GM12864 (cell line): ENCODE results near the gene MAN1C1.
A peak's percentile ranks its signal among the peaks of the same experiment; 100 is the strongest.

Source experiments
- DNase-seq: peaks from one replicate; pipeline ENCODE4 v3.0.0-alpha.2; 2011; ENCODE audit warnings: low read depth
- H3K4me3 ChIP-seq: 2 replicates; pipeline ENCODE4 v1.5.1; 2011; ENCODE audit warnings: mild to moderate bottlenecking, low read depth, low read length, control low read depth
- TF ChIP-seq, protein P1 (sequence below): IDR thresholded peaks from 2 replicates; pipeline ENCODE4 v1.5.1; 2011; ENCODE audit warnings: low read depth, mild to moderate bottlenecking, moderate library complexity, low read length, control low read depth, inconsistent platforms; ENCODE audit errors: missing control alignments

MAN1C1 gene

DNA sequence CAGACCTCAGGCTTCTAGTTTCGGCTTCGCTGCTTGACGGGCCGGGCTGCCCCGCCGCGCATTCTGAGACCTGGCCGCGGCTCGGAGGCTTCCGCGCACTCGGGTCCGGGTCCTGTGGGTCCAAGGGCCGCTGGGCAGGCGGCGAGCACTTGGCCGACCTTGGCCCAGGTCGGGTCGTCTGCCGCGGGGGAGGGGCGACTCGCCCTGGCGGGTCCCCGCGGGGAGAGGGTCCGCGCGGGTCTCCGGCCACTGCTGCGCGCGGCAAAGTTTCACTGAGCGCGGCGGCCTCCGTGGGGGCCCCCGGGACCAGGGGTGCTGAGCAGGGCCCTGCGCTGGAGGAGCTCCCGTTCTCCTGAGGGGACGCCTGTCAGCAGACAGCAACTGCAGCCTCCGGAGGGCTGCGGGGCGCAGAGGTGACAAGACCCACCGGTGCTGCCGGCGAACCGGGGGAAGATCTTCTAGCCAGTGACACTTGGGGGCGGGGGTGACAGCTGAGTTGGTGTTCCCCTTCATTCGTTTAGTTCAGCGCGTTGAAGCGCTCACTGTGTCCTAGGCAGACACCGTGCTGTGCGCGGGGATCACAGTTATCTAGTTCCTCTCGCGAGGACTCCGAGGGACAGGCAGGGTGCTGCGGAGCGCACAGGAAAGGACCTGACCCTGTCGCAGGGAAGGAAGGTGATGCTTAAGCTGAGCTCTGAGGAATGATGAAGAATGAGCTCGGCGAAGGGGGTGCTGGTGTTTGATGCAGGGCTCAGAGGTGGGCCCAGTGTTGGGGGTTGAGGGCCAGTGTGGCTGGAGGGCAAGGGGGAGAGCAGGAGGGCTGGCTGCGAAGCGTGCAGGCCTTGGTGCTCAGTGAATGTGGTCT lies 203.9 kb downstream of the MAN1C1 start:
- TF ChIP-seq, protein P1, sequence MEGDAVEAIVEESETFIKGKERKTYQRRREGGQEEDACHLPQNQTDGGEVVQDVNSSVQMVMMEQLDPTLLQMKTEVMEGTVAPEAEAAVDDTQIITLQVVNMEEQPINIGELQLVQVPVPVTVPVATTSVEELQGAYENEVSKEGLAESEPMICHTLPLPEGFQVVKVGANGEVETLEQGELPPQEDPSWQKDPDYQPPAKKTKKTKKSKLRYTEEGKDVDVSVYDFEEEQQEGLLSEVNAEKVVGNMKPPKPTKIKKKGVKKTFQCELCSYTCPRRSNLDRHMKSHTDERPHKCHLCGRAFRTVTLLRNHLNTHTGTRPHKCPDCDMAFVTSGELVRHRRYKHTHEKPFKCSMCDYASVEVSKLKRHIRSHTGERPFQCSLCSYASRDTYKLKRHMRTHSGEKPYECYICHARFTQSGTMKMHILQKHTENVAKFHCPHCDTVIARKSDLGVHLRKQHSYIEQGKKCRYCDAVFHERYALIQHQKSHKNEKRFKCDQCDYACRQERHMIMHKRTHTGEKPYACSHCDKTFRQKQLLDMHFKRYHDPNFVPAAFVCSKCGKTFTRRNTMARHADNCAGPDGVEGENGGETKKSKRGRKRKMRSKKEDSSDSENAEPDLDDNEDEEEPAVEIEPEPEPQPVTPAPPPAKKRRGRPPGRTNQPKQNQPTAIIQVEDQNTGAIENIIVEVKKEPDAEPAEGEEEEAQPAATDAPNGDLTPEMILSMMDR, result no peak
- peak overlapping the region; percentile 83 for H3K4me3 ChIP-seq
- peak; percentile 48 for DNase-seq

DNA sequence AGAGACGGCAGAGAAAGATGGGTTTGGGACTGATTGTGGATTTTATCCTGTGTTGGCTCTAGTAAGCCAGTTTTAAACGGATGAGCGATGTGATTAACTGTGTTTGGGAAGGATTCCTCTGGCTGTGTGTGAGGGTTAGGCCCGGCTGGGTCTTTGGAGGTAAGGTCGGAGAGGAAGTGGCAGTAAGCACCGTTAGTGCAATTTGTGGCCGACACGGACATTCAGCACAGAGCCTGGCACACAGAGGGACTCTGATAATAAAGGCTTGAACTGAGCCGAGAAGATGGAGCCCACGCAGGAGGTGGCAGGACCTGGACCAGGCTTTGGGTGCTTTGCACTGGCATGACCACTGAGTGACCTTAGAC lies 204.5 kb downstream of the MAN1C1 start:
- DNase-seq, result no peak
- TF ChIP-seq, protein P1, result no peak
- peak overlapping the region; percentile 83 for H3K4me3 ChIP-seq

DNA sequence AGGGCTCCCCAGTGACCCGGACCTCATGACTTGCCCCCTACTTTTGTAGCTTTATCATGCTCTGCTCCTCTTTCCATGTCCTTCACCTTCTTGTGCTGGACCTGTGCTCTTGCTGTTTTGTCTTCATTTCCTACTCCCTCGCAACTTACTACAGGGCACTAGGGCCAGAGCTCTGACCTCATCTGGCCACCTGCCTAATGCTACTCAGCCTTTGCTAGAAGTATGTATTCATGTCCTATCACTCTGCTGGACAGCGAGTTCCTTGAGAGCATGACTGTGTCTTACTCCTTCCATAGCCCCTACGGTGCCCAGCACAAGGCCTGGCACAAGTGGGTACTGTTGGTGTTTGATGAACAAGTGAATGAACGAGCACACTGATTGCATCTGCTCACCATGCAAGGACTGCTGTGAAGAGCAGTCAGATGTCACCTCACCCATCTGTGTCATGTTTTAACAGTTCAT lies 205.1 kb downstream of the MAN1C1 start:
- H3K4me3 ChIP-seq, result peak overlapping the region; percentile 83
- no peak for DNase-seq
- TF ChIP-seq, protein P1, result no peak

DNA sequence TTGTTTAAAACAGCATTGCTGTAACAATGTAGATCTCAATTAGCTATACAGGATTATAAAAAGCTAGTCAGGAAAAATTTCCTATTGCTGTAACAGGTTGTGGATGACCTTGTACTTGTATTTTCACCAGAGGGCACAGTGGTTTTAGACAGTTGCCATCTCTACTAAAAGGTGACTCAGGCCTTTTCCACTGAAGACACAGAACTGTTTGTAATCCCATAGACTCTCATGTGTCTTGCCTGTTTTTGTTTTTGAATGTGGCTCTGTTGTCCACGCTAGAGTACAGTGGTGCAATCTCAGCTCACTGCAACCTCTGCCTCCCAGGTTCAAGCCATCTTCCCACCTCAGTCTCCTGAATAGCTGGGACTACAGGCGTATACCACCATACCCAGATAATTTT lies 209.0 kb downstream of the MAN1C1 start:
- DNase-seq, result no peak
- no peak overlapping the region for H3K4me3 ChIP-seq
- TF ChIP-seq, protein P1, result no peak

DNA sequence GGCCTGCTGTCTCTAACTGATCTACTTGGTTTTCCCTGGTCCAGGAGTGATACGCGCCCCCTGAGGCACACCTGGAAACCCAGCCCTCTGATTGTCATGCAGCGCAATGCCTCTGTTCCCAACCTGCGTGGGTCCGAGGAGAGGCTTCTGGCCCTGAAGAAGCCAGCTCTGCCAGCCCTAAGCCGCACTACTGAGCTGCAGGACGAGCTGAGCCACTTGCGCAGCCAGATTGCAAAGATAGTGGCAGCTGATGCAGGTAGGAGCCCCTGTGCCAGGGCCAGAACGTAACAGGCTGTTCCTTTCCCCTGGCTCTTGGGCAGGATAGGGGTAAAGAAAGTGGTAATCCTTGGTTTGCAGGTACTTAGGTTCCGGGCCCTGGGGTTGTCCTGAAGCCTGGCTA lies 210.0 kb downstream of the MAN1C1 start:
- no peak for DNase-seq
- TF ChIP-seq, protein P1, result no peak
- no peak overlapping the region for H3K4me3 ChIP-seq

DNA sequence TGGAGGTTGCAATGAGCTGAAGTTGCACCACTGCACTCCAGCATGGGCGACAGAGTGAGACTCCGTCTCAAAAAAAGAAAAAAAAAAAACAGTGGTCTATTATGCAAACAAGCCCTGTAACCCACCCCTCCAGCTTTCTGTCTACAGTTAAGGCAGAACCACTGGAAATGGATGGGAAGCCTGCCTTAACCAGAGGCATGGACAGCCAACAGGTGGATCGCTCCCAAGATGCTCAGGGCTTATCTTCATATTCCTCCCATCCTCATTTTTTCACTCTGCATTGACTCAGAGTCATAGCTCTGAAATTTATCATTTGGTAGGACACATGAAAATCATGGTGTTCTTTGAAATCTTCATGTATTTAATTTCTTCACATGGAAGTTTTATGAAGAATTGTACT lies 211.9 kb downstream of the MAN1C1 start:
- TF ChIP-seq, protein P1, result no peak
- no peak for DNase-seq

DNA sequence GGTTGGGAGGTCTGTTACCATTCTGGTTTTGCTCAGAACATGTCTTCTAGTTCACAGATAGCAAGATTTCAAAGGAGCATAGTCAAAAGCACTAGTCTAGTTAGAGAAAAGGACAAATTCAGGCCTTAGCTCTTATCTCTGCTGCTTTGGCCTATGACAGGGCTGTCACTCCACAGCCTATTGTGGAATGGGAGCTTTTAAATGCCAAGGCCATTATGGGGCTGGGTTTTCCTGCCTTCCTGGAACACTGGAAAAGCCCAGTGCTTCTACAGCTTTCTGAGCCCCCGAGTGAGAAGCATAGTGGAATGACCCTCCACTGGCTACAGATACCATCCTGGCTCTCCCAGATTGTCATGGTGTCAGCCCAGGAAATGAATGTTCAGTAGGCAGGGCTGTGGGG lies 212.5 kb downstream of the MAN1C1 start:
- DNase-seq, result no peak
- TF ChIP-seq, protein P1, result no peak
- no peak overlapping the region for H3K4me3 ChIP-seq

More for the DNA sequence above, 211.9 kb downstream of the MAN1C1 start:
- H3K4me3 ChIP-seq, result no peak overlapping the region
